Measurements from ENCODE around the gene TCIRG1. TPM values are rescaled to one million over a fixed set of nuclear protein-coding genes. Genes with fewer than 3 reads are reported as not detected.

The TCIRG1 gene
- total RNA-seq, 1 experiment from 2014 or later = 203 TPM

GRCh38 chr11:68010090-68011041 lies 28.5 kb upstream of the TCIRG1 start, which contains the start of gene ALDH3B1:
ALDH3B1 (plus strand) TSS chr11:68010327; CDS start chr11:68015298, 4,971 bp downstream.
- intact Hi-C loops (cut with micrococcal nuclease) = loop anchor here (10.0 kb wide), 1 partner anchor 204 kb away; the partner anchor contains the start of gene KMT5B
- H3F3A ChIP-seq (ENCODE audit: low read length, unreplicated experiment) = peaks cover 12% of the 10 kb centered on the region
- POLR2A ChIA-PET (ENCODE audit: unreplicated experiment) = interaction anchor here (0.7 kb wide), 2 partner anchors 9 to 298 kb away, joined by 3 read pairs; no protein-coding TSS in a partner anchor

GRCh38 chr11:68011051-68011943 lies 27.5 kb upstream of the TCIRG1 start:
- ATAC-seq (no peak), DNase-seq (no peak)
- ChIA-PET POLR2A (ENCODE audit: unreplicated experiment) (no interaction called here), CTCF (interaction anchor here (1.2 kb wide), 1 partner anchor 164 kb away, joined by 3 read pairs; no protein-coding TSS in a partner anchor)
- Histone ChIP-seq H3K4me1 (ENCODE audit: insufficient read depth, low read length) (peaks cover 66% of the 10 kb centered on the region), H3K36me3 (ENCODE audit: low read depth, low read length) (no peaks in the 10 kb centered on the region), H2AFZ (ENCODE audit: low read length) (peak overlapping the region; percentile 52), H3K9me3 (ENCODE audit: low read length) (no peaks in the 10 kb centered on the region), H4K20me1 (ENCODE audit: low read length) (no peaks in the 10 kb centered on the region), H3K27ac (ENCODE audit: low read length) (peak overlapping the region; percentile 96), H3K4me2 (ENCODE audit: low read length) (peak overlapping the region; percentile 85), H3K9me2 (replicated peaks; ENCODE audit: low read length) (no peaks in the 10 kb centered on the region), H3K27me3 (ENCODE audit: low read length) (no peaks in the 10 kb centered on the region), H3K4me3 (ENCODE audit: low read length) (peak overlapping the region; percentile 65), H3K79me2 (ENCODE audit: low read length) (peaks cover 24% of the 10 kb centered on the region), H3F3A (ENCODE audit: low read length, unreplicated experiment) (peaks cover 12% of the 10 kb centered on the region), H3K9ac (ENCODE audit: low read length) (peak overlapping the region; percentile 79)
- TF ChIP-seq EZH2 (IDR thresholded peaks at IDR 0.05; ENCODE audit: low read length, unreplicated experiment) = no peak
- TF ChIP-seq CTCF (conservative IDR thresholded peaks at IDR 0.05; ENCODE audit: low read depth, low read length) = no peak
- TF ChIP-seq EZH2phosphoT487 (IDR thresholded peaks at IDR 0.05; ENCODE audit: borderline replicate concordance, low read length) = no peak
- intact Hi-C loops (cut with micrococcal nuclease) = loop anchor here (10.0 kb wide), 1 partner anchor 204 kb away; the partner anchor contains the start of gene KMT5B
- no TSS peak for BruUV-seq (replicated peaks)

More at GRCh38 chr11:68010090-68011041, 28.5 kb upstream of the TCIRG1 start, which contains the start of gene ALDH3B1:
- BruUV-seq (replicated peaks) = TSS peak; percentile 34
- H3K27me3 ChIP-seq (ENCODE audit: low read length) = no peaks in the 10 kb centered on the region
- CTCF ChIA-PET = interaction anchor here (1.2 to 1.5 kb wide), 2 partner anchors 10 to 163 kb away, joined by 3 to 5 read pairs; no protein-coding TSS in a partner anchor
- H3K4me3 ChIP-seq (ENCODE audit: low read length) = peak within 1 kb of the TSS; percentile 65
- peak within 1 kb of the TSS; percentile 79 for H3K9ac ChIP-seq (ENCODE audit: low read length)
- peak; percentile 90 for DNase-seq
- peaks cover 24% of the 10 kb centered on the region for H3K79me2 ChIP-seq (ENCODE audit: low read length)
- H4K20me1 ChIP-seq (ENCODE audit: low read length) = no peaks in the 10 kb centered on the region
- no peaks in the 10 kb centered on the region for H3K36me3 ChIP-seq (ENCODE audit: low read depth, low read length)
- H3K4me1 ChIP-seq (ENCODE audit: insufficient read depth, low read length) = peaks cover 64% of the 10 kb centered on the region
- peak within 1 kb of the TSS; percentile 52 for H2AFZ ChIP-seq (ENCODE audit: low read length)
- H3K27ac ChIP-seq (ENCODE audit: low read length) = peak within 1 kb of the TSS; percentile 96
- H3K9me2 ChIP-seq (replicated peaks; ENCODE audit: low read length) = no peaks in the 10 kb centered on the region
- H3K4me2 ChIP-seq (ENCODE audit: low read length) = peak within 1 kb of the TSS; percentile 85
- H3K9me3 ChIP-seq (ENCODE audit: low read length) = no peaks in the 10 kb centered on the region
- ATAC-seq = peak; percentile 41
- TF ChIP-seq CTCF (conservative IDR thresholded peaks at IDR 0.05; ENCODE audit: low read depth, low read length) (no peak), EZH2phosphoT487 (IDR thresholded peaks at IDR 0.05; ENCODE audit: borderline replicate concordance, low read length) (no peak), EZH2 (IDR thresholded peaks at IDR 0.05; ENCODE audit: low read length, unreplicated experiment) (no peak)

Data from PC-3 (cell line).